ENCODE results near the gene ATXN7L3. TPM values are rescaled to one million over a fixed set of nuclear protein-coding genes. Genes with fewer than 3 reads are reported as not detected.

ATXN7L3 gene
- total and polyA plus RNA-seq, 4 donors, result 41.9 to 118 (median 78.4) TPM

DNA sequence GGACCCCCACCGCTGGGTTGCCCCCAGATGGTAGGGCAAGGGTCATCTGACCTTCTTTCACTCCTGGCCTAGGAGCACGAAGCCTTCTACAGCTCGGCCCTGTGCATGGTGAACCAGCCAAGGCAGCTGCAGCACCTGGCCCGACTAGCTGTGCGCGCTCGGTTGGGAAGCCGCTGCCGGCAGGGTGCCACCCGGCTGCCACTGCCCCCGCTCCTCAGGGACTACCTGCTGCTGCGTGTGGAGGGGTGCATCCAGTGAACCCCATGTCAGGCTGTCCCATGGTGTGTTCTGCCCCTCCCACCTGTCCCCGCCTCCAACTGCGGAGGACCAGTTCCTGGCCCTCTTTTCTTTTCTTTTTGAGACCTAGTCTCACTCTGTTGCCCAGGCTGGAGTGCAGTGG, 21.6 kb downstream of the ATXN7L3 start:
- Histone ChIP-seq H3K9me3 (ENCODE audit: control insufficient read depth, insufficient read depth, low read length) (no peaks in the 10 kb centered on the region), H3K36me3 (ENCODE audit: control insufficient read depth, insufficient read depth, low read length) (peaks cover 53% of the 10 kb centered on the region), H3K27ac (ENCODE audit: low read depth, low read length) (no peak overlapping the region), H3K27me3 (ENCODE audit: control insufficient read depth, insufficient read depth, low read length) (no peaks in the 10 kb centered on the region), H3K4me1 (ENCODE audit: control insufficient read depth, insufficient read depth, low read length) (no peaks in the 10 kb centered on the region), H3K4me3 (ENCODE audit: low read depth, low read length) (no peak overlapping the region)
- DNase-seq (ENCODE audit: low read depth in 4 of 6, low spot score in 6 of 6), result no peak
- WGBS (ENCODE audit: insufficient coverage), result 91% methylated on average over 13 of the region's 14 CpGs

DNA sequence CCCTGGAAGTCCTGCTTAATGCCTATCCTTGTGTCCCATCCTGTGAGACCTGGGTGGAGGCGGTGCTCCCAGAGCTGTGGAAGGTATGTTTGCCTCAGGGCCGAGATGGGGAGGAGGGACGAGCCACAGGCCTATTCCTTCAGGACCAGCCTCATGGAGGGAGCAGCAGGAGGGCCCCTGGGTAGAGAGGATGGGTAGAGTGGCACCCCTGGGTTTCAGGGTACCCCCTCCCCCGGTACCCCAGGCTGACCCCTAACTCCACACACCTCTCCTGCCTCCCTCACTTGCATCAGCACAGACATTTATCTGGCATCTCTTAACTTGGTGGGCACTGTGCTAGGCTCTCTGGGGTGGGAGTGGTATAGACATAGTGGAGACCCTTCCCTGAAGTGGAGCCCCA, 22.0 kb downstream of the ATXN7L3 start:
- no peak overlapping the region for H3K4me3 ChIP-seq (ENCODE audit: low read depth, low read length)
- H3K27ac ChIP-seq (ENCODE audit: low read depth, low read length), result no peak overlapping the region
- H3K27me3 ChIP-seq (ENCODE audit: control insufficient read depth, insufficient read depth, low read length), result no peaks in the 10 kb centered on the region
- H3K9me3 ChIP-seq (ENCODE audit: control insufficient read depth, insufficient read depth, low read length), result no peaks in the 10 kb centered on the region
- peaks cover 49% of the 10 kb centered on the region for H3K36me3 ChIP-seq (ENCODE audit: control insufficient read depth, insufficient read depth, low read length)
- H3K4me1 ChIP-seq (ENCODE audit: control insufficient read depth, insufficient read depth, low read length), result no peaks in the 10 kb centered on the region
- no peak for DNase-seq (ENCODE audit: low read depth in 4 of 6, low spot score in 6 of 6)
- 100% methylated on average over 1 of the region's 4 CpGs for WGBS (ENCODE audit: insufficient coverage)

DNA sequence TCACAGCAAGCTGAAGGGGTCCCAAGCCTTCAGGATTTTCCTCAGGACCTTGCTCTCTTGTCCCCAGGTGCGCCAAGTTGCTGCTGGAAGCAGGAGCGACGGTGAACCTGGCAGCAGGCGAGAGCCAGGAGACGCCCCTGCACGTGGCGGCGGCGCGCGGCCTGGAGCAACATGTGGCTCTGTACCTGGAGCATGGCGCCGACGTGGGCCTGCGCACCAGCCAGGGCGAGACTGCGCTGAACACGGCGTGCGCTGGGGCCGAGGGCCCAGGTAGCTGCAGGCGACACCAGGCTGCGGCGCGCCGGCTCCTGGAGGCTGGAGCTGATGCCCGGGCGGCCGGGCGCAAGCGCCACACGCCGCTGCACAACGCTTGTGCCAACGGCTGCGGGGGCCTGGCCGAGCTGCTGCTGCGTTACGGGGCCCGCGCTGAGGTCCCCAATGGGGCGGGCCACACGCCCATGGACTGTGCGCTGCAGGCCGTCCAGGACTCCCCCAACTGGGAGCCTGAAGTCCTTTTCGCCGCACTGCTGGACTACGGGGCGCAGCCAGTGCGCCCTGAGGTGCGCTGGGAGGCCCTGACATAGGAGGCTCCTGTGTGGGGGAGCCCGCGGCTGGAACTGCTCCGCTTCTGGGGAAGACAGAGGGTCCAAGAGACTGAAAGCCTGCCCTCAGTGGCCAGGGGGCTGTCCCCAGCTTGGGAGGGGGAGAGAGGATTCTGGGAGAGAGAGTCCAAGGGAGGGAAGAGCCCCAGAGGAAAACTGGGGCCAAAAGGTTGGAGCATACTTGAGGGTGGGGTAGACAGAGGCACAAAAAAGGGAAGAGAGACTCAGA, 22.8 kb downstream of the ATXN7L3 start:
- Histone ChIP-seq H3K4me3 (ENCODE audit: low read depth, low read length) (no peak overlapping the region), H3K36me3 (ENCODE audit: control insufficient read depth, insufficient read depth, low read length) (peaks cover 42% of the 10 kb centered on the region)
- 79% methylated on average over 54 of the region's 54 CpGs for WGBS (ENCODE audit: insufficient coverage)

DNA sequence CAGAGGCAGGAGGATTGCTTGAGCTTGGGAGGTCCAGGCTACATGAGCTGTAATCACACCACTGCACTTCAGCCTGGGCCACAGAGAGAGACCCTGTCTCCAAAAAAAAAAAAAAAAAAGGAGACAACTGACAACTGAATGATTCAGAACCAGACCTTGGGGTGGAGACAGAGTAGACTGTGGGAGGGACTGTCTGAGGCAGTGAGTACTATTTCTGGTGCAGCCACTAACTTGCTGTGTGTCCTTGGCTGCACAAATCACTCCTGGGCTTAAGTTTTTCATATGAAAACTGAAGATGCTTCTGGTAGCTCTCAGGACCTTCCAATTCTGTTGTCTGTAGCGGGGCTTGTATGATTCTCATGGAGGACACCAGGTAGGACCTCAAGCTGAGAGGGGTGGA, 23.4 kb downstream of the ATXN7L3 start:
- WGBS (ENCODE audit: insufficient coverage), result 100% methylated on average over 1 of the region's 1 CpG
- no peak for DNase-seq (ENCODE audit: low read depth in 4 of 6, low spot score in 6 of 6)
- no peaks in the 10 kb centered on the region for H3K27me3 ChIP-seq (ENCODE audit: control insufficient read depth, insufficient read depth, low read length)
- H3K4me1 ChIP-seq (ENCODE audit: control insufficient read depth, insufficient read depth, low read length), result no peaks in the 10 kb centered on the region
- H3K4me3 ChIP-seq (ENCODE audit: low read depth, low read length), result no peak overlapping the region
- H3K36me3 ChIP-seq (ENCODE audit: control insufficient read depth, insufficient read depth, low read length), result peaks cover 37% of the 10 kb centered on the region
- H3K27ac ChIP-seq (ENCODE audit: low read depth, low read length), result no peak overlapping the region
- no peaks in the 10 kb centered on the region for H3K9me3 ChIP-seq (ENCODE audit: control insufficient read depth, insufficient read depth, low read length)

More for the DNA sequence above, 22.8 kb downstream of the ATXN7L3 start:
- H3K9me3 ChIP-seq (ENCODE audit: control insufficient read depth, insufficient read depth, low read length), result no peaks in the 10 kb centered on the region
- no peaks in the 10 kb centered on the region for H3K4me1 ChIP-seq (ENCODE audit: control insufficient read depth, insufficient read depth, low read length)
- H3K27ac ChIP-seq (ENCODE audit: low read depth, low read length), result no peak overlapping the region
- DNase-seq (ENCODE audit: low read depth in 4 of 6, low spot score in 6 of 6), result no peak
- H3K27me3 ChIP-seq (ENCODE audit: control insufficient read depth, insufficient read depth, low read length), result no peaks in the 10 kb centered on the region

DNA sequence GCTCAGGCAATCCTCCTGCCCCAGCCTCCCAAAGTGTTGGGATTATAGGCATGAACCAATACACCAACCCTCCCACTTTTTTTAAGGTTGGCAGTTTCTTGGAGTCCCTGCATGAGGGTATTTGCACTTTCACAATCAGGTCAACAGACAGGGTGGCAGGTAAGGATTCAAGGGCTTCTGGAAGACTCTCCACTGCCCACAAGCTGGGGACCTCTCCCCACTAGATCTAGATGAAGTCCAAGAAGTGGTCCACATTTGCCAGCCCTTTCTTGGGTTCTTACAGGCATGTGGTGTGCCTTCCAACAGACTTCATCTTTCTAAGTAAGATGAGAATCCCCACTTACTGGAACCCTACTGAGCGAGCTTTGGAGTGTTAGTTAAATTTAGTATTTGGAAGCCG, 25.3 kb downstream of the ATXN7L3 start:
- Histone ChIP-seq H3K36me3 (ENCODE audit: control insufficient read depth, insufficient read depth, low read length) (peaks cover 35% of the 10 kb centered on the region), H3K9me3 (ENCODE audit: control insufficient read depth, insufficient read depth, low read length) (no peaks in the 10 kb centered on the region), H3K27me3 (ENCODE audit: control insufficient read depth, insufficient read depth, low read length) (no peaks in the 10 kb centered on the region), H3K4me3 (ENCODE audit: low read depth, low read length) (no peak overlapping the region), H3K27ac (ENCODE audit: low read depth, low read length) (no peak overlapping the region), H3K4me1 (ENCODE audit: control insufficient read depth, insufficient read depth, low read length) (peaks cover 10% of the 10 kb centered on the region)
- no peak for DNase-seq (ENCODE audit: low read depth in 4 of 6, low spot score in 6 of 6)
- WGBS (ENCODE audit: insufficient coverage), result no CpG with 5 or more reads among the region's 2 CpGs

DNA sequence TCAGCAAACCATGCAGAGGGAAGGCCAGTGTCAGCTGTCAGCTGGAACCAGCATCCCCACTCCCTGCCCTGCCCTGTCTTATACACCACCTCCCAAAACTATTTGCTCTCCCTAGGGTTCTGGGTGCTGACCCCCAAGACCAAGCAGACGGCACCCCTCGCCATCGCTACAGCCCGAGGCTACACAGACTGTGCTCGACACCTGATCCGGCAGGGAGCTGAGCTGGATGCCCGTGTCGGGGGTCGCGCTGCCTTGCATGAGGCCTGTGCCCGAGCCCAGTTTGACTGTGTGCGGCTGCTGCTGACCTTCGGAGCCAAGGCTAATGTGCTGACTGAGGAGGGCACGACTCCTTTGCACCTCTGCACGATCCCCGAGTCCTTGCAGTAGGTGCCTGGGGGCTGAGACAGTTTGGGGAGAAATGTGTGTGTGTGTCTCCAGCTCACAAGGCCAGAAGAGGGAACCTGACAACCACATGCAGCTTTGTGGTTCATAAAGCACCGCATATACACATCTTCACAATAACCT, 27.7 kb downstream of the ATXN7L3 start:
- DNase-seq (ENCODE audit: low read depth in 4 of 6, low spot score in 6 of 6), result no peak
- H3K9me3 ChIP-seq (ENCODE audit: control insufficient read depth, insufficient read depth, low read length), result no peaks in the 10 kb centered on the region
- WGBS (ENCODE audit: insufficient coverage), result 75% methylated on average over 16 of the region's 17 CpGs
- H3K4me1 ChIP-seq (ENCODE audit: control insufficient read depth, insufficient read depth, low read length), result peaks cover 26% of the 10 kb centered on the region
- H3K27me3 ChIP-seq (ENCODE audit: control insufficient read depth, insufficient read depth, low read length), result no peaks in the 10 kb centered on the region
- H3K36me3 ChIP-seq (ENCODE audit: control insufficient read depth, insufficient read depth, low read length), result peaks cover 12% of the 10 kb centered on the region
- H3K4me3 ChIP-seq (ENCODE audit: low read depth, low read length), result no peak overlapping the region
- no peak overlapping the region for H3K27ac ChIP-seq (ENCODE audit: low read depth, low read length)

DNA sequence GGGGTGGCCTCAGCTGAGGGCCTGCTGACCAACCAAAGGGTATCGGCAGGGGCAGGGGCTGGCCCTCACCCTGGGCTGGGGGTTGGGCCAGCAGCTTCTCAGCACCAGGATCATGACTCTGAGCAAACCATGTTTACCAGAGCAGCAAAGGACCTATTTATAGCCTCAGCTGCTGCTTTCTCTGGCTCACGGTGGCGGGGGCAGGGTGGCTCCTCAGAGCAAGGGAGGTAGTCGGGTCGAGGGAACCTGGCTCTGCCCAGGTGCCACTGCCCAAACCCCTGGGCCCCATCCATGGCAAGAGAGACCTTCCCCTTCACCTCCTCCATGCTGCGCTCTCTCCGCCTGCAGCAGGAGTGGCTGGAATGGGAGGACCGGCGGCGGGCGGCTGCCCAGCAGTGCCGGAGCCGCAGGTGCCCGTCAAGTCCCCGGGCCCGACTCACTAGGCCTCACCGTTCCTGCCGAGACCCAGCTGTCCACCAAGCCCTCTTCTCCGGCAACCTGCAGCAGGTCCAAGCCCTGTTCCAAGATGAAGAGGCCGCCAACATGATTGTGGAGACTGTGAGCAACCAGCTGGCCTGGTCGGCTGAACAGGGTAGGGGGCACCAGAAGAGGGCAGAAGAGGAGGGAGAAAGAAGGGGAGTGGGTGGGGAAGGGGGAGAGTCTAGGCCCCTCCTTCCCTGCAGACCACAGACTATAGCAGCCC, 29.0 kb downstream of the ATXN7L3 start, which contains the start of gene ASB16:
ASB16 (plus strand) TSS at position 206 of the 703 bp plus-strand sequence; CDS start at position 292, 86 bp downstream.
- peaks cover 28% of the 10 kb centered on the region for H3K4me1 ChIP-seq (ENCODE audit: control insufficient read depth, insufficient read depth, low read length)
- no peak within 1 kb of the TSS for H3K4me3 ChIP-seq (ENCODE audit: low read depth, low read length)
- 24% methylated on average over 18 of the region's 21 CpGs for WGBS (ENCODE audit: insufficient coverage)
- H3K27me3 ChIP-seq (ENCODE audit: control insufficient read depth, insufficient read depth, low read length), result no peaks in the 10 kb centered on the region
- no peak within 1 kb of the TSS for H3K27ac ChIP-seq (ENCODE audit: low read depth, low read length)
- H3K9me3 ChIP-seq (ENCODE audit: control insufficient read depth, insufficient read depth, low read length), result no peaks in the 10 kb centered on the region
- DNase-seq (ENCODE audit: low read depth in 4 of 6, low spot score in 6 of 6), result no peak
- no peaks in the 10 kb centered on the region for H3K36me3 ChIP-seq (ENCODE audit: control insufficient read depth, insufficient read depth, low read length)

DNA sequence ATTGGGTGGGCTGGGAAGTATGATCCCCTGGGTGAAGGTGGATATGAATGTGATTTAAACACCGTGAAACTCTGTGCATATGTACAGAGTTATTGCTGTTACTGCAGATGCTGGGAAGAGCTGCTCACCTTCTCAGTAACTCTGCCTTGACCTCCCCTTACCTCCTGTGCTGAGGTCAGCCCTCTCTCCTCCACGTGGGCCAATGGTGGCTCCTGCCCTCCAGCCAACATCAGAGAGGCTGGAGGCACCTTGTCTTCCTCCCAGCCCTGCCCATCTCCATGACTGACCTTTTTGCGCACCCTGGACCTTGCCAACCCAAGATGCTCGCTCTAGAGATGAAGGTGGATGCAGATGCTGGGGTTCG, 29.6 kb downstream of the ATXN7L3 start:
- Histone ChIP-seq H3K27ac (ENCODE audit: low read depth, low read length) (no peak overlapping the region), H3K27me3 (ENCODE audit: control insufficient read depth, insufficient read depth, low read length) (no peaks in the 10 kb centered on the region), H3K36me3 (ENCODE audit: control insufficient read depth, insufficient read depth, low read length) (no peaks in the 10 kb centered on the region), H3K4me3 (ENCODE audit: low read depth, low read length) (no peak overlapping the region), H3K4me1 (ENCODE audit: control insufficient read depth, insufficient read depth, low read length) (peaks cover 28% of the 10 kb centered on the region), H3K9me3 (ENCODE audit: control insufficient read depth, insufficient read depth, low read length) (no peaks in the 10 kb centered on the region)
- DNase-seq (ENCODE audit: low read depth in 4 of 6, low spot score in 6 of 6), result no peak
- WGBS (ENCODE audit: insufficient coverage), result 63% methylated on average over 5 of the region's 5 CpGs

DNA sequence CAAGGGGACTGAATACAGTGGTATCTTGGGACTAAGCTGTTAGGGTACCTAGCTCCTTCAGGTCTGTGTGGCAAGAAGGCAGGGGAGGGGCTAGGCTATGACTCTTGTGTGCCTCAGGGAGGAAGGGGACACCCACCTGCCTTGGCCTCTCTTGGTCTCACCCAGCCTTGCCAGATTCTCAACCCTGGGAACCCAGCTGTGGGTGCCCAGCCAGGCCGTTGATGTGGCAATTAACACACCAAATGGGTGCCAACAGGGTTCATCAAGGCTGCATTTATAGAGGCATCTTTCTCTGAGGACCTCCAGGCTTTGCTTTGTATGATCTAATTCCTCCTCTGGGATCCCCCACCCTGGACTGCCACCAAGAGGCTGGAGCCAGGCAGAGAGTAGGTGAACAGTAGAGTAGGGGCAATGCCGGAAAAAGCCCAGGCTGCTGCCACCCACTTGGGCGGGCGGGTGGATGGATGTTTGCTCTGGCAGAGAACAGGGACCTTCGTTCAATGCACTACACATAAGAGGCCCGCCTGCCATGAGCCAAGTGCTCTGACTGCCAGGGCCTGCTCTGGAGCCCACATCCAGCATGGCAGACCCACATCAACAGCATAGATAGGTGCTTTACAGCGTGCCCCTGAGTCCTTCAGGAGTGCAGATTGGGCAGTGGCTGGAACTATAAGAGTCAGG, 32.4 kb downstream of the ATXN7L3 start:
- no peak overlapping the region for H3K27ac ChIP-seq (ENCODE audit: low read depth, low read length)
- WGBS (ENCODE audit: insufficient coverage), result 58% methylated on average over 5 of the region's 7 CpGs
- no peak for DNase-seq (ENCODE audit: low read depth in 4 of 6, low spot score in 6 of 6)

More for the DNA sequence above, 32.4 kb downstream of the ATXN7L3 start:
- no peaks in the 10 kb centered on the region for H3K36me3 ChIP-seq (ENCODE audit: control insufficient read depth, insufficient read depth, low read length)
- H3K27me3 ChIP-seq (ENCODE audit: control insufficient read depth, insufficient read depth, low read length), result no peaks in the 10 kb centered on the region
- H3K9me3 ChIP-seq (ENCODE audit: control insufficient read depth, insufficient read depth, low read length), result no peaks in the 10 kb centered on the region
- H3K4me3 ChIP-seq (ENCODE audit: low read depth, low read length), result no peak overlapping the region
- peaks cover 28% of the 10 kb centered on the region for H3K4me1 ChIP-seq (ENCODE audit: control insufficient read depth, insufficient read depth, low read length)

Measured in spinal cord (tissue), 10 donors.